Common myeloid progenitor, CD34-positive (primary cell): ENCODE results near the gene NR2E1.

Source experiments
- CTCF ChIA-PET: fragments of 350-600 bp; sonication (Branson Sonifier 250); formaldehyde crosslinking; loops from one replicate; lab custom pipeline; 2021; ENCODE audit warnings: antibody characterized with exemption; lab: Charles Lee
- POLR2A ChIA-PET: fragments of 350-600 bp; sonication (Branson Sonifier 250); formaldehyde crosslinking; loops from one replicate; lab custom pipeline; 2021; ENCODE audit warnings: antibody characterized with exemption; lab: Charles Lee
- DNase-seq, 3 donors: peaks; one replicate each; pipeline versions ENCODE4 v3.0.0 to v3.0.0-alpha.2; 2013
- H3K27ac ChIP-seq, 2 experiments: 1 replicate in 1 of 2; 2 replicates in 1 of 2; pipeline ENCODE4 v1.7.0; 2013; ENCODE audit warnings: inconsistent platforms in 2 of 2, low read length in 2 of 2, mild to moderate bottlenecking in 2 of 2, low read depth in 1 of 2, moderate library complexity in 1 of 2; ENCODE audit not compliant: severe bottlenecking in 2 of 2, insufficient read depth in 1 of 2, poor library complexity in 1 of 2
- H3K27me3 ChIP-seq, 5 experiments: replicated peaks in 2 of 5; 1 replicate in 3 of 5; 2 replicates in 2 of 5; pipeline versions ENCODE4 v1.6.1 to v1.7.0; 2013; ENCODE audit warnings: low read length in 4 of 5, mild to moderate bottlenecking in 2 of 5, moderate library complexity in 2 of 5, inconsistent platforms in 1 of 5; ENCODE audit not compliant: insufficient read depth in 5 of 5, control insufficient read depth in 4 of 5
- H3K36me3 ChIP-seq, 4 experiments: 1 replicate in 2 of 4; 2 replicates in 2 of 4; pipeline versions ENCODE4 v1.6.1 to v1.7.0; 2013; ENCODE audit warnings: low read length in 3 of 4, control low read depth in 1 of 4, mild to moderate bottlenecking in 1 of 4; ENCODE audit not compliant: control insufficient read depth in 4 of 4, insufficient read depth in 4 of 4
- H3K4me1 ChIP-seq, 4 experiments: 1 replicate in 3 of 4; 2 replicates in 1 of 4; pipeline versions ENCODE4 v1.6.1 to v1.7.1; 2013; ENCODE audit warnings: low read length in 3 of 4, mild to moderate bottlenecking in 3 of 4, control low read depth in 1 of 4, inconsistent platforms in 1 of 4, moderate library complexity in 1 of 4; ENCODE audit not compliant: control insufficient read depth in 4 of 4, insufficient read depth in 4 of 4; ENCODE audit errors: control extremely low read depth in 1 of 4
- H3K4me3 ChIP-seq, 7 experiments: 1 replicate in 4 of 7; 2 replicates in 3 of 7; pipeline versions ENCODE4 v1.5.1 to v1.7.0; 2013; ENCODE audit warnings: mild to moderate bottlenecking in 7 of 7, low read length in 6 of 7, moderate library complexity in 6 of 7, inconsistent platforms in 2 of 7, low read depth in 2 of 7, control low read depth in 1 of 7; ENCODE audit not compliant: insufficient read depth in 4 of 7, control insufficient read depth in 1 of 7; ENCODE audit errors: extremely low read depth in 1 of 7
- H3K9me3 ChIP-seq, 5 experiments: 1 replicate in 4 of 5; 2 replicates in 1 of 5; pipeline versions ENCODE4 v1.6.1 to v1.7.1; 2013; ENCODE audit warnings: low read length in 4 of 5, mild to moderate bottlenecking in 2 of 5, inconsistent platforms in 1 of 5, low read depth in 1 of 5, moderate library complexity in 1 of 5; ENCODE audit not compliant: control insufficient read depth in 4 of 5, insufficient read depth in 2 of 5; ENCODE audit errors: control extremely low read depth in 1 of 5
- WGBS: methylation state at CpG from one replicate; pipeline ENCODE4 v1.1.5; 2013; ENCODE audit not compliant: insufficient coverage; 5-methylcytosine and 5-hydroxymethylcytosine counted together

NR2E1 gene

DNA sequence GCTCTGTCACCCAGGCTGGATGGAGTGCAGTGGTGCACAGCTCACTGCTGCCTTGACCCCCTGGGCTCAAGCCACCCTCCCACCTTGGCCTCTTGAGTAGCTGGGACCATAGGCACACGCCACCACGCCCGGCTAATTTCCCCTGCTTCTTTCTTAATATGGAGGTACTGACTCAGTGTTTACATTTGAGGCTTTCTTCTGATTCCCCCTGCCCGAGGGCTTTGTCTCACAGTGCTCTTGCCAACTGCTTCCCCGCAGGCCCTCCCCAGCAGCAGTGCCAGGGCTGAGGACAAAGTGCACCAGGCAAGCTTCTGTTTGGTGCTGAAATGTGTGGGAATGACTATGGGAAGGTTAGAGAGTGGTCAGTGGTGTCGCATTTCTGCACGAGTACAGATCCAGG, 34.8 kb downstream of the NR2E1 start:
- 100% methylated on average over 6 of the region's 7 CpGs for WGBS
- Histone ChIP-seq H3K27ac (no peak overlapping the region), H3K27me3 (no peaks in the 10 kb centered on the region), H3K9me3 (no peaks in the 10 kb centered on the region), H3K36me3 (peaks cover 0 to 4% (median 0%) of the 10 kb centered on the region in 4 experiments), H3K4me1 (no peaks in the 10 kb centered on the region), H3K4me3 (no peak overlapping the region)
- no peak for DNase-seq
- ChIA-PET CTCF (interaction anchor here (0.9 to 1.7 kb wide), 2 partner anchors 22 to 32 kb away, joined by 3 to 4 read pairs; no protein-coding TSS in a partner anchor), POLR2A (interaction anchor here (0.6 kb wide), 1 partner anchor 20 kb away, joined by 10 read pairs; no protein-coding TSS in a partner anchor)

DNA sequence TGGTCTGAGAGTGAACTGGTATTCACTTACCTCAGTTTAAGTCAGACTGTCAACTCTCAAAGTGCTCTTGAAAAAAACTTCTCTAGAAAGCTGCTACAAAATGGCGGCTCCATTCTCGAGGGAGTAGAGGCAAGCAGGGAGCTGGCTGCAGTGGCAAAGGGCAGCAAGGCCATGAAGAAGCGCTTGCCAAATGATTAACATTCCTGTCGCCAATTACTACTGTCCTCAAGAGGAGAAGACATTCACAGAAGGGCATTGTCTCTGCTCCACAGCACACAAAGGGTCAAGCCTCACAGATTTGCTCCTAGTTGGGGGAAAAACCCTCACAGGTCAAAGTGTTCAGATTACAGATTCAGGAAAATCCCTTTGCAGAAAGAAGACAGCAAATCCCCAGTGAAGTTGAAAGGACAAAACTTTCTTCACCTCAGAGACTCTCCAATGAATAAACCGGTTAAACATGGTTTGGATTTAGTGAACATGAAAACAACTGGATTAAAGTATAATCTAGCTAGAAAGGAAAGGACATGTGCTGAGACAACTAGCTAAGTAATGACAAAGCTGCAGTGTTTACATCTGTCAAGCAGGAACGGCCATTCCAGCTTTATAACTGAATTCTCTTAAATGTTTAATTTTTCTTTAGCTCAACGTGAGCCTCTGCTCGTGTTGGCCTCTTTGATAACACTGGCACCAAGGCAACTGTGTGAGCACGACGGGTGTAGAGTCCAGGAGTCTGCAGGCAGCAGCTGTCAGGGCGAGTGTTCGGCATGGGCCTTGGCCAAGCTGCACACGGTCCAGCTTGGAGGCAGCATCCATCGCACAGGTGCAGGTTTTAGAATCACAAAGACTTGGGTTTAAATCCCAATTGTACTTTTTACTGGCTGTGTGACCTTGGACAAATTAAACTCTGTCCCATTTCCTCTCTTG, 37.6 kb downstream of the NR2E1 start:
- 97% methylated on average over 13 of the region's 14 CpGs for WGBS
- H3K9me3 ChIP-seq = no peaks in the 10 kb centered on the region
- H3K4me1 ChIP-seq = no peaks in the 10 kb centered on the region
- no peak for DNase-seq
- no peaks in the 10 kb centered on the region for H3K27me3 ChIP-seq
- ChIA-PET POLR2A (interaction anchor here (0.6 kb wide), 1 partner anchor 393 kb away, joined by 3 read pairs; no protein-coding TSS in a partner anchor), CTCF (interaction anchor here (1.6 kb wide), 1 partner anchor 14 kb away, joined by 3 read pairs; no protein-coding TSS in a partner anchor)
- H3K27ac ChIP-seq = no peak overlapping the region
- peaks cover 0 to 11% (median 4%) of the 10 kb centered on the region in 4 experiments for H3K36me3 ChIP-seq
- no peak overlapping the region for H3K4me3 ChIP-seq

DNA sequence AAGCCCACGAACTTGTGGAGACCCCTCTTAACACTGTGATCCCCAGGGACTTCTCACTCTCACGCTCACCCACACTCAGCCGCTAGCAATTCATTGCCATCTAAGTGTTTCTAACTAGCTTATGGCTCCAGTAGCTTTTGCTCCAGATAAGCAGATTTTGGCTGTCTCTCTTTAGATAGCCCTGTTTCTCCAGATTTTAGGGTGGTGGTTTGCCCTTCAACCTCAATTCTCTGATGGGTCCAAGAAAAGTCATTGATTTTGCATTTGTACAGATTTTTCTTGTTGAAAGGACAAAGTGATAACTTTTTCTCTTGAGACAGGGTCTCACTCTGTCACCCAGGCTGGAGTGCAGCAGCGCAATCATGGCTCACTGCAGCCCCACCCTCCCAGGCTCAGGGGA, 41.2 kb downstream of the NR2E1 start:
- peaks cover 0 to 27% (median 18%) of the 10 kb centered on the region in 4 experiments for H3K36me3 ChIP-seq
- ChIA-PET CTCF (interaction anchor here (1.2 kb wide), 1 partner anchor 286 kb away, joined by 4 read pairs; no protein-coding TSS in a partner anchor), POLR2A (no interaction called here)
- no peaks in the 10 kb centered on the region for H3K27me3 ChIP-seq
- H3K9me3 ChIP-seq = no peaks in the 10 kb centered on the region
- WGBS = 100% methylated on average over 1 of the region's 4 CpGs
- H3K4me1 ChIP-seq = no peaks in the 10 kb centered on the region
- no peak for DNase-seq
- H3K4me3 ChIP-seq = no peak overlapping the region
- H3K27ac ChIP-seq = no peak overlapping the region

DNA sequence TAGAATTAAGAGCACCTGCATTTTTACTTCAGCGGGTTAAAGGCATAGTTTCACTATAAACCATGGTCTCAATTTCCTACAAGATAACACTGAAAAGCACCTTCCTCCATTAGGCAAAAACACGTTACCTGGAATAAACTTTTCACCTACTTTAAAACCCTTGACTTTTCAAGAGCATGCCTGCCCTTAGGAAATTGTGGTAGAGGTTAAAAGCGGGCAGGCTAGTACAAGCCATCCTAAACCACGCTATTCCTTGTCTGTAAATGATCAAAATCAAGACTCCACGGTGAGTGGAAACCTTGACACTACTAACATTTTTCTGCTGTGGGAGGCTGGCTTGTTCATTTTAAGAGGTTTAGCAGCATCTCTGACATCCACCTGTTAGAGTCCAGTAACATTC, 43.9 kb downstream of the NR2E1 start:
- 100% methylated on average over 1 of the region's 5 CpGs for WGBS
- no peak overlapping the region for H3K4me3 ChIP-seq
- no peaks in the 10 kb centered on the region for H3K27me3 ChIP-seq
- no peak for DNase-seq
- H3K36me3 ChIP-seq = peaks cover 4 to 31% (median 22%) of the 10 kb centered on the region in 4 experiments
- no peak overlapping the region for H3K27ac ChIP-seq
- ChIA-PET POLR2A (no interaction called here), CTCF (no interaction called here)
- H3K4me1 ChIP-seq = no peaks in the 10 kb centered on the region
- H3K9me3 ChIP-seq = no peaks in the 10 kb centered on the region

DNA sequence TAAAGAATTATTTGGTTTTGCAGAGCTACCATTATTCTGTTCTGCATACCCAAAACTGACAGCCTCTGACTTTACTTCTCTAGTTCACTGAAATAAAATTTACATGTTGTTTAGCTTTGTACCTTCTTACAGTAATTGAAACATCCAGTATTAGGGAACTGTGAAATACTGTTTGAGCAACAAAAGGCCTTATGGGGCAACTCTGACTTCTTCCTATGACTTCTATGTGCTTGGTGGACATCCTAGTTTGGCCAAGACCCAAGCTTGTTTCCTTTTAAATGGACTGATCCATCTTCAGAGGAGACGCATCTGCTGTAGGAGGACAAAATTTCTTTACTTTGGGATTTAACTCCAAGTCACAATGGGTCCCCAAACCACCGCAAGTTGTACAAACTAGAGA, 44.7 kb downstream of the NR2E1 start:
- 92% methylated on average over 2 of the region's 2 CpGs for whole genome bisulfite sequencing
- ChIA-PET CTCF (no interaction called here), POLR2A (no interaction called here)
- DNase-seq = no peak
- no peak overlapping the region for H3K4me3 ChIP-seq
- H3K9me3 ChIP-seq = no peaks in the 10 kb centered on the region
- H3K36me3 ChIP-seq = peaks cover 6 to 36% (median 25%) of the 10 kb centered on the region in 4 experiments
- no peaks in the 10 kb centered on the region for H3K4me1 ChIP-seq
- no peak overlapping the region for H3K27ac ChIP-seq
- no peaks in the 10 kb centered on the region for H3K27me3 ChIP-seq

DNA sequence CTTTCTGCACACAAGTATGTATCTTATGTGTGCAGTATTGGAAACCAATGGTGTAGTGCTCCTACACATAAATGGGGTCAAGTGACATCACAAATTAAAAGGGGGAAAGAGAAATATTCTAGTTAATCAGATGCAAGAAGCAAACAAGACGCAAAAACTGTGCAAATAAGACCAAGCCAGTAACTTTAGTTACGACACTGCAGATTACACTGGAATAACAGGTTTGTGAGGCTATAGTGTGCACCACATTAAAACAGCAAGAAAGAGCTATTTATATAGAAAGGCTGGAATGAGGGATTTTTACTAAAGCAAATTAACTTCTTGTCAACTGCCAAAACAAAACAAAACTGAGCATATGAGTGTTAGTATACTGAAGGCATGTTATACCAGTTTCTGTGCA, 45.8 kb downstream of the NR2E1 start:
- Histone ChIP-seq H3K4me1 (no peaks in the 10 kb centered on the region), H3K36me3 (peaks cover 6 to 40% (median 28%) of the 10 kb centered on the region in 4 experiments), H3K4me3 (no peak overlapping the region), H3K9me3 (no peaks in the 10 kb centered on the region), H3K27me3 (no peaks in the 10 kb centered on the region), H3K27ac (no peak overlapping the region)
- ChIA-PET CTCF (no interaction called here), POLR2A (no interaction called here)
- WGBS = 100% methylated on average over 2 of the region's 2 CpGs
- no peak for DNase-seq

DNA sequence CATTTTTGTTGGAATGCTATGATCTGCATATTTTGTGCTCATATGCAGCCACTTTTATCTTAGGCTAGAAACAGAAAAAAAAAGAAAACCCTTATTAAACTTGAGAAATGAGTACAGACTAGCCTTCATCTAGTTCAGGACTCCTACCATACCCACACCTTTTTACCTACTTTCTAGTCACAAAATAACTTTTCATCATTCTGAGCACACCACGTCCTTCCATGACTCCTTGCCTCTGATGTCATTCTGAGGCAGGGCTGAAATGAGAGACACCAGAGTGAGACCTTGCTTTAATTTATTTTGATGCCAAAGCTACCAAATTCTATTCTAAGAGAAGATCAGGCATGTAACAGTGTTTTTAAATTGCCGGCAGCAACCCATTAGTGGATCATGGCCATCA, 56.2 kb downstream of the NR2E1 start:
- 92% methylated on average over 2 of the region's 2 CpGs for WGBS
- CTCF ChIA-PET = no interaction called here
- POLR2A ChIA-PET = no interaction called here

More for the DNA sequence above, 56.2 kb downstream of the NR2E1 start:
- peaks cover 0 to 1% (median 0%) of the 10 kb centered on the region in 5 experiments for H3K9me3 ChIP-seq
- no peaks in the 10 kb centered on the region for H3K27me3 ChIP-seq
- peaks cover 0 to 17% (median 6%) of the 10 kb centered on the region in 4 experiments for H3K4me1 ChIP-seq
- no peak for DNase-seq
- peaks cover 4 to 36% (median 22%) of the 10 kb centered on the region in 4 experiments for H3K36me3 ChIP-seq
- no peak overlapping the region for H3K27ac ChIP-seq
- H3K4me3 ChIP-seq = no peak overlapping the region
